HG03175 (cell line): ENCODE results near the gene PSMD13.

ENCODE experiments used
- ATAC-seq: cut with Tn5 transposase; IDR thresholded peaks from one replicate; pipeline ENCODE4 v1.9.1; 2021; ENCODE audit warnings: mild to moderate bottlenecking, moderate library complexity; ENCODE audit not compliant: unreplicated experiment

PSMD13 gene

GRCh38 chr11:203945-204586 is 32.7 kb upstream of the PSMD13 start:
- no peak for ATAC-seq

- ATAC-seq: no peak
Measured at GRCh38 chr11:204587-205109, 32.1 kb upstream of the PSMD13 start.

GRCh38 chr11:205221-206001 is 31.4 kb upstream of the PSMD13 start:
- ATAC-seq: no peak

- no peak for ATAC-seq
Measured at GRCh38 chr11:206002-206384, 30.8 kb upstream of the PSMD13 start.

- peak; percentile 9 for ATAC-seq
Measured at GRCh38 chr11:206526-207207, 30.1 kb upstream of the PSMD13 start.

- ATAC-seq: peak; percentile 78
Measured at GRCh38 chr11:207208-207862, 29.4 kb upstream of the PSMD13 start, which contains the start of the genes BET1L and RIC8A. TSS of gene BET1L (minus strand) at chr11:207399. CDS start at chr11:207321, 78 bp downstream. TSS of gene RIC8A (plus strand) at chr11:207708. CDS start at chr11:208855, 1,147 bp downstream.

- no peak for ATAC-seq
Measured at GRCh38 chr11:207863-208180, 29.0 kb upstream of the PSMD13 start.

- peak; percentile 38 for ATAC-seq
Measured at GRCh38 chr11:208181-208916, 28.4 kb upstream of the PSMD13 start.

- no peak for ATAC-seq
Measured at GRCh38 chr11:208917-209260, 27.9 kb upstream of the PSMD13 start.

GRCh38 chr11:209275-210121 is 27.3 kb upstream of the PSMD13 start:
- ATAC-seq: no peak

GRCh38 chr11:210122-210802 is 26.5 kb upstream of the PSMD13 start:
- no peak for ATAC-seq

- ATAC-seq: no peak
Measured at GRCh38 chr11:210803-211180, 26.0 kb upstream of the PSMD13 start.

- ATAC-seq: no peak
Measured at GRCh38 chr11:211295-211694, 25.5 kb upstream of the PSMD13 start.

GRCh38 chr11:211741-212140 is 25.0 kb upstream of the PSMD13 start:
- ATAC-seq: no peak

GRCh38 chr11:212150-213100 is 24.4 kb upstream of the PSMD13 start:
- no peak for ATAC-seq

- no peak for ATAC-seq
Measured at GRCh38 chr11:213111-213510, 23.7 kb upstream of the PSMD13 start.

- ATAC-seq: no peak
Measured at GRCh38 chr11:214083-214482, 22.7 kb upstream of the PSMD13 start.

- ATAC-seq: no peak
Measured at GRCh38 chr11:215581-216037, 21.2 kb upstream of the PSMD13 start.
